Measurements from ENCODE around the gene STK36. TPM values are rescaled to one million over a fixed set of nuclear protein-coding genes. Genes with fewer than 3 reads are reported as not detected.

The STK36 gene
- 10 to 100 TPM; 61.1 to 84.7 (median 70.0) TPM for polyA plus RNA-seq (ENCODE audit: insufficient read length in 4 of 4)

- DNase-seq (ENCODE audit: low read depth in 4 of 4, low spot score in 3 of 4) = peak; percentile 78 to 85 (median 82)
Observed at GRCh38 chr2:218671654-218672566, at the start of gene STK36, which contains the start of gene RNF25. Gene STK36, plus strand, starts transcription at chr2:218672086. Its CDS starts 744 bp downstream, at chr2:218672830. Gene RNF25, minus strand, starts transcription at chr2:218672002. Its CDS starts 32 bp downstream, at chr2:218671970.

- no peak for DNase-seq (ENCODE audit: low read depth in 4 of 4, low spot score in 3 of 4)
Observed at GRCh38 chr2:218622606-218623365, 49.1 kb upstream of the STK36 start.

DNA sequence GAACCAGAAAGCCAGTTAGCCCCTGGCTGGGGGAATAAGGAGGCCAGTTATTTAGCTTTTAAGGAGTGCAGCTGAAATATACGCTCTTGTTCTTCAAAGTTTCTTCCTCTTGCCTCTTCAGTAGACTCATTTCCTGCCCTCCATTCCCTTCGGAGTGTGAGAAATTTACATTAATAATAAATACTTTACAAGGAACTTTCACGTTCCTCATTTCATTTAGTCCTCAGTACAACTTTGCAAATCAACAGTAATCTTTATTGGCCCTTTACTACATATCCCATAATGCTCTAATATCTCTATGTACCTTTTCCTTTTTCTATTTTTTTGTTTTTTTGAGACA lies 48.5 kb upstream of the STK36 start:
- DNase-seq (ENCODE audit: low read depth in 4 of 4, low spot score in 3 of 4) = no peak

GRCh38 chr2:218626369-218626768 lies 45.5 kb upstream of the STK36 start:
- DNase-seq (ENCODE audit: low read depth in 4 of 4, low spot score in 3 of 4) = no peak

GRCh38 chr2:218627939-218628338 lies 43.9 kb upstream of the STK36 start:
- DNase-seq (ENCODE audit: low read depth in 4 of 4, low spot score in 3 of 4) = no peak

DNA sequence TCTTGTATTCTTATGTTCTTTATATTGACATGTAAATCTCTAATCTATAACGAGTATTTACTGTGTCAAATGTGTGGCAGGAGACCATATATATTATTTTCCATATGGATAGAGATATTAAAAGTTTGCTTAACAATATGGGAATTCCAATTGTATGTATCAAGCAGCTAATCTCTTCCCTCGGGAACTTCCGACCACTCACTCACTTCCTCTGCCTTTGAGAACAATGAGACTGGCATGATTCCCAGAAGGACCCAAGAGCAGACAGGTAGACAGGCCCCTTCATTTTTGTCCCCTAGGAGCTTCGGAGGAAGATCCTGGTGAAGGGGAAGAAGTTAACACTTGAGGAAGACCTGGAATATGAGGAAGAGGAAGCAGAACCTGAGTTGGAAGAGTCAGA lies 40.0 kb upstream of the STK36 start:
- DNase-seq (ENCODE audit: low read depth in 4 of 4, low spot score in 3 of 4) = no peak

DNA sequence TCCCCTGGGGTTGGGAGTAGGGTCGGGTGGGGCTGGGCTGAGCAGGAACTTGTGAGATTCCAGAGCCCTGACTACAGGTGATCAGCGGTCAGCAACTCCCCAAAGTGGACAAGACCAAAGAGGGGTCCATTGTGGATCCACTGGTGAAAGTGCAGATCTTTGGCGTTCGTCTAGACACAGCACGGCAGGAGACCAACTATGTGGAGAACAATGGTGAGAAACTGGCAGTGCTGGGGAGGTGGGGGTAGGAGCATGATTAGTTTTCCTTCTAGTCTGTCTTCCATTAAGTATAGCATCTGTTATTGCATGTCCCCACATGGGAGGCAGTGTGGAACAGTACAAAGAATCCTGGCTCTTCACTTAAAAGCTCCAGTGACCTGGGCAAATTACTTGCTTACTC lies 36.2 kb upstream of the STK36 start:
- no peak for DNase-seq (ENCODE audit: low read depth in 4 of 4, low spot score in 3 of 4)

DNA sequence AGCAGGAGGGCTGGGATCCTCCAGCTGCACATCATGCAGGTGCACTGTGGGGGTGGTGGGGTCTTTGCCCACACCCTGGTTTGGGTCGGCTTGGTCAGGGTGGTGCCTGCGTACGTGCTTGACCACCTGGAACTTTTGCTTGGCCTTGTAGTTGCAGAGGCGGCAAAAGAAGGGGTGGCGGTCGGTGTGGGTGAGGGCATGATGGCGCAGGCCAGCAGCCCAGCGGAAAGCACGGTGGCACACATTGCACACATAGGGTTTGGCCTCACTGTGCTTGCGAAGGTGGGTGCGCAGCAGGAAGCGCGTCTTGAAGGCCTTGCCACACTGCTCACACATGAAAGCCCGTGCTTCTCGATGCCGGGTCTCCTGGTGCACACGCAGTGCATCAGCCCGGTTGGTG lies 33.5 kb upstream of the STK36 start:
- DNase-seq (ENCODE audit: low read depth in 4 of 4, low spot score in 3 of 4) = no peak

- DNase-seq (ENCODE audit: low read depth in 4 of 4, low spot score in 3 of 4) = no peak
Observed at GRCh38 chr2:218642121-218642656, 29.7 kb upstream of the STK36 start.

DNA sequence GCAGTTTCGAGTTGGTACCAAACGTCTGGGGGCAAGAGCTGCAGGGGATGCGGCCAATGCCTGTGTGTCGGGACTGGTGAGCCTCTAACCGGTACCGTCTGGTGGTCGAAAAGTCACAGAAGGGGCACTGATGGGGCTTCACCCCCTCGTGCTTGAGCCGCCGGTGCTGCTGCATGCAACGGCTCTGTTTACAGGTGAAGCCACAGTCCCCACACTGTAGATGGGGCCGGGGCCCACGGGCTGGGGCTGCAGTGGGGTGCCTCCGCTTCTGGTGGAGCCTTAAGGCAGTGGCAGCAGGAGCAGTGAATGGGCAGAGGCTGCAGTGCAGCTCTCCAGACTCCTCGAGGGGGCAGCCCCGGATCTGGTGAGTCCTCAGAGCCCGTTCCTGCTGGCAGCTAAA lies 29.1 kb upstream of the STK36 start:
- no peak for DNase-seq (ENCODE audit: low read depth in 4 of 4, low spot score in 3 of 4)

- DNase-seq (ENCODE audit: low read depth in 4 of 4, low spot score in 3 of 4) = no peak
Observed at GRCh38 chr2:218643751-218644310, 28.1 kb upstream of the STK36 start.

GRCh38 chr2:218644721-218645120 lies 27.2 kb upstream of the STK36 start:
- no peak for DNase-seq (ENCODE audit: low read depth in 4 of 4, low spot score in 3 of 4)

DNA sequence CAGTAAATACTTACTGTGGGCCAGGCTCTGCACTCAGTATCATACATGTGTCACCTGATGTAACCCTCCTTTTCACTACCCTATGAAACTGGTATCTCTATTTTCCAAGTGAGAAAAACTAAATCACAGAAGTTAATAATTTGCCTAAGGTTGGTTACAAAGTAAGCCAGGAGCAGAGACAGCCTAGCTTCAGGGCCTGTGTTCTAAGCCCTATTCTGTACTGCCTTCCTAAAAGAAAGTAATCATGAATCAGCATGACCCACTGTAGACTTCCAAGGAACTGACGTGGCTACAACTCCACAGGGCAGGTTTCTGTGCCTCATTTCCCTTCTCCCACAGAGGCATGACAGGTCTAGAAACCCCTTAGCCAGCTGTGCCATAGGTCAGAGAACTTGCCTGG lies 26.8 kb upstream of the STK36 start:
- DNase-seq (ENCODE audit: low read depth in 4 of 4, low spot score in 3 of 4) = no peak

DNA sequence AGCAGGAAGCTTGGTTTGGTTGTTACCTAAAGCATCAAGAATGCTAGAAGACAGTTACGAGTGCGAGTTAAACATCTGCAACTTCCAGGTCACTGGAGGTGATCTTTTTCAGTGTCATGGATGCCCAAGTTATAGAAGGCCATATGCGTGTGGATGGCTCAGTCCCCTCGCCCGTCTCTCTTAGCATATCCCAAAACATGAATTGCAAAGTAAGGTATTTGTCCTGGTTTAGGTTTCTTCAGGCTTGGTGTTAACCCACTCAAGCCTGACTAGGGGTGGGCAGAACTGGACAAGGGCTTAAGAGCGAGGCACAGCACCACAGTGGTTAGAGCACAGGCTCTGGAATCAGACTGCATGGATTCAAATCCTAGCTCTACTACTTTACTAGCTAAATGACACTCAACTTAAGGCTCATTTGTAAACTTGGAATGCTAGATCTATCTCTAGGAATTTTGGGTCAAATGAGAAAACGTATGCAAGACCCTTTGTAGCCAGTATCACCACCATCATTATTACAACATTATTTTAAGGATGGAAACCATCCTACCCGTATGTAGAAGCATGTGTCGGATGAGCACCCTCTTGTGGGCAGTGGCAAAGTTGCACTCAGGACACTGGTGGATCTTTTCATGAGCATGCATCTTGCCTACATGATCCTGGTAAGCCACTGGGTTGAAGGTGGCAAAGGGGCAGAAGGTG lies 23.6 kb upstream of the STK36 start:
- DNase-seq (ENCODE audit: low read depth in 4 of 4, low spot score in 3 of 4) = peak in 1 of 4 donors; percentile 22

- DNase-seq (ENCODE audit: low read depth in 4 of 4, low spot score in 3 of 4) = no peak
Observed at GRCh38 chr2:218648787-218649100, 23.1 kb upstream of the STK36 start.

DNA sequence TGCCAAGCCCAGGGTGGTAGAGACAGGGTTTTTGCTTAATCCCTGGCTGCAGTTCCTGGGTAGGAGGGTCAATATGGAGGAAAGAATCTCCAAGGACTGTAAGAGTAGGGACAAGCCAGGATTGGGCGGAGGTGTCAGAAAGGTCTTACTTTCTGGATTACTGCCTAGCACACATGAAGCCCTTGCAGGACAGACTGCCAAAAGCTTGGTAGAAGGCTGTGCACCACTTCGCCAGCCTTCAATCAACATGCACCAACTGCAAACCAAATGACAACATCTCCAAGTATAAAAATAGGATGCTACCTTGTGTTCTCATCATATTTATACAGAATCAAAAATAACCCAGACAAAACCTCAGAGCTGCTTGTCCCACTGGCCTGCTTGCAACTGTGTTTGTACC lies 16.1 kb upstream of the STK36 start:
- no peak for DNase-seq (ENCODE audit: low read depth in 4 of 4, low spot score in 3 of 4)

GRCh38 chr2:218658671-218659257 lies 13.1 kb upstream of the STK36 start:
- no peak for DNase-seq (ENCODE audit: low read depth in 4 of 4, low spot score in 3 of 4)

DNA sequence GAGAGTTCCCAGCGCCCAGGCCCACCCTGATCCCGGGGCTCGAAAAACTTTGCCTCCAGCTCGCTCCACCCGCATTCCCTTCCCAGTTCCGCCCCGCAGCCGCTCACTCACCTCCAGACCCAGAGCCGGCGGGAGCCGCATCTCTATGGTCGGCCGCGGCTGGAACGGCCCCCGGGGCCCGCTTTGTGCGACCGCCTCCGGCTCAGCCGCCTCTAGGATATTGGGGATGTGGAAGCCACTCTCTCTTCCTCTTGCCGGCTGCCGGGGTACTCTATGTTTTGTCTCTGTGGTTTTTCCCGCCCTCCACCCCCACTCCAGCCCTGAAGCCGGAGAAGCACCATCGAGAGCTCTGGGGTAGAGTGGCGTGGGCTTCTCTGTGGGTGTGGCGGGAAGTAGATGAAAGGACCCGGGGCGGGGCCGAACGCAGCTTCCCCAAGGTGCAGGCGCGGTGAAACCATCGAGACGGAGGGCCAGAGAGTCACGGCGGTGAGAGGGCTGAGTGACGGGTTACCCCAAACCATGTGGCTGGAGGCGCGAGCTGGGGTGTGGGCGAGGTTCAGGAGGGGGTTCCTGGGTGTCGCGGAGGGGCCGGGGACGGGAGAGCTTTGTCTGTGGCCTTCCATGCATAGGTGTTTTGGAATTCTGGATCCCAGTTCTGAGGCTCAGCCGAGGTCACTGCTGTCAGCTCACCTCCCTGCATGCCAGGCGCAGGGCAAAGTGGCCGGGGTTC lies 12.5 kb upstream of the STK36 start, which contains the start of the genes BCS1L and ZNF142:
BCS1L (plus strand) TSS at position 426 of the 730 bp plus-strand sequence. CDS start 1,305 bp downstream, outside the sequence.
ZNF142 (minus strand) TSS at position 366 of the 730 bp plus-strand sequence. CDS start 3,194 bp downstream, outside the sequence.
- peak; percentile 71 to 80 (median 72) for DNase-seq (ENCODE audit: low read depth in 4 of 4, low spot score in 3 of 4)

- no peak for DNase-seq (ENCODE audit: low read depth in 4 of 4, low spot score in 3 of 4)
Observed at GRCh38 chr2:218659988-218660358, 11.9 kb upstream of the STK36 start.
